Caco-2 (cell line): ENCODE measurements around the gene CTDSPL2. TPM values are rescaled to one million over a fixed set of nuclear protein-coding genes. Genes with fewer than 3 reads are reported as not detected.
"Not testable (repeated sequence)": the region's sequence is repeated elsewhere in the genome, so short reads cannot be mapped to it uniquely, and the experiment has no call there.

ENCODE experiments used
- BruUV-seq: library from RNA; stranded (reverse); fragments of 400-500 nt; replicated peaks from 2 replicates; lab custom pipeline; 2021; lab: Mats Ljungman, UMichigan
- CTCF ChIA-PET: fragments of 300-600 bp; sonication (Branson Sonifier 250); formaldehyde crosslinking; loops from one replicate; lab custom pipeline; 2022; ENCODE audit warnings: antibody characterized with exemption; lab: Charles Lee
- POLR2A ChIA-PET: fragments of 300-600 bp; sonication (Branson Sonifier 250); formaldehyde crosslinking; loops from one replicate; lab custom pipeline; 2022; ENCODE audit warnings: antibody characterized with exemption; lab: Charles Lee
- DNase-seq, 2 experiments: peaks; one replicate each; pipeline versions ENCODE4 v3.0.0 to v3.0.0-alpha.2; 2020 to 2022
- H3K27me3 ChIP-seq: replicated peaks from 2 replicates; pipeline ENCODE4 v1.6.0; 2011; ENCODE audit warnings: low read length; ENCODE audit not compliant: control insufficient read depth, insufficient read depth
- H3K36me3 ChIP-seq: 2 replicates; pipeline ENCODE4 v1.5.1; 2011; ENCODE audit warnings: low read length; ENCODE audit not compliant: control insufficient read depth, insufficient read depth
- H3K4me1 ChIP-seq: fragments of 250-450 bp; sonication (Bioruptor Pico); 2 replicates; pipeline ENCODE4 v1.5.1; 2020; ENCODE audit warnings: mild to moderate bottlenecking
- H3K4me3 ChIP-seq: 2 replicates; pipeline ENCODE4 v1.5.1; 2011; ENCODE audit warnings: low read depth, mild to moderate bottlenecking, control low read depth, low read length
- H3K9me3 ChIP-seq: fragments of 250-450 bp; sonication (Bioruptor Pico); 2 replicates; pipeline ENCODE4 v1.5.1; 2020; ENCODE audit warnings: mild to moderate bottlenecking, moderate library complexity
- H3K27ac Mint-ChIP-seq: one replicate; pipeline ENCODE4 v1.8.0; 2022; ENCODE audit warnings: mixed read lengths; ENCODE audit not compliant: unreplicated experiment
- H3K27me3 Mint-ChIP-seq: one replicate; pipeline ENCODE4 v1.8.0; 2022; ENCODE audit warnings: mixed read lengths; ENCODE audit not compliant: insufficient read depth, unreplicated experiment
- H3K36me3 Mint-ChIP-seq: one replicate; pipeline ENCODE4 v1.8.0; 2022; ENCODE audit warnings: mild to moderate bottlenecking, mixed read lengths; ENCODE audit not compliant: insufficient read depth, unreplicated experiment
- H3K4me1 Mint-ChIP-seq: one replicate; pipeline ENCODE4 v1.8.0; 2022; ENCODE audit warnings: low read depth, mixed read lengths; ENCODE audit not compliant: unreplicated experiment
- H3K4me3 Mint-ChIP-seq: one replicate; pipeline ENCODE4 v1.8.0; 2022; ENCODE audit warnings: mild to moderate bottlenecking, moderate library complexity, mixed read lengths; ENCODE audit not compliant: unreplicated experiment
- H3K9me3 Mint-ChIP-seq: one replicate; pipeline ENCODE4 v1.8.0; 2022; ENCODE audit warnings: mixed read lengths; ENCODE audit not compliant: unreplicated experiment
- intact Hi-C: fragments of 100-400 bp; cut with micrococcal nuclease; formaldehyde crosslinking; loops from one replicate; pipeline ENCODE4 v1.10.0; 2022; ENCODE audit not compliant: unreplicated experiment
- total RNA-seq: library from RNA; stranded (reverse); gene quantifications from 2 replicates; pipeline ENCODE4 v1.2.3, GENCODE V29; 2022
- TF ChIP-seq, protein P1 (sequence below), 2 experiments: fragments of 200-600 bp in 1 of 2; IDR thresholded peaks; 1 replicate in 1 of 2; 2 replicates in 1 of 2; pipeline versions ENCODE4 v1.5.1 to v1.8.0; 2011 to 2022; ENCODE audit warnings: antibody characterized with exemption in 1 of 2, control low read depth in 1 of 2, inconsistent platforms in 1 of 2, low read depth in 1 of 2, low read length in 1 of 2, mild to moderate bottlenecking in 1 of 2, moderate library complexity in 1 of 2; ENCODE audit not compliant: insufficient read depth in 1 of 2, severe bottlenecking in 1 of 2, unreplicated experiment in 1 of 2

Gene CTDSPL2
- total RNA-seq, 1 experiment from 2014 or later = 60.8 TPM

GRCh38 chr15:44550734-44551133 lies 123.3 kb downstream of the CTDSPL2 start:
- Mint-ChIP-seq H3K27ac (no peak overlapping the region), H3K36me3 (peaks cover 92% of the 10 kb centered on the region), H3K9me3 (no peaks in the 10 kb centered on the region), H3K4me1 (no peaks in the 10 kb centered on the region), H3K27me3 (no peaks in the 10 kb centered on the region), H3K4me3 (no peak overlapping the region)
- no peaks in the 10 kb centered on the region for H3K9me3 ChIP-seq
- POLR2A ChIA-PET = no interaction called here
- no peaks in the 10 kb centered on the region for H3K4me1 ChIP-seq
- TF ChIP-seq, protein P1, sequence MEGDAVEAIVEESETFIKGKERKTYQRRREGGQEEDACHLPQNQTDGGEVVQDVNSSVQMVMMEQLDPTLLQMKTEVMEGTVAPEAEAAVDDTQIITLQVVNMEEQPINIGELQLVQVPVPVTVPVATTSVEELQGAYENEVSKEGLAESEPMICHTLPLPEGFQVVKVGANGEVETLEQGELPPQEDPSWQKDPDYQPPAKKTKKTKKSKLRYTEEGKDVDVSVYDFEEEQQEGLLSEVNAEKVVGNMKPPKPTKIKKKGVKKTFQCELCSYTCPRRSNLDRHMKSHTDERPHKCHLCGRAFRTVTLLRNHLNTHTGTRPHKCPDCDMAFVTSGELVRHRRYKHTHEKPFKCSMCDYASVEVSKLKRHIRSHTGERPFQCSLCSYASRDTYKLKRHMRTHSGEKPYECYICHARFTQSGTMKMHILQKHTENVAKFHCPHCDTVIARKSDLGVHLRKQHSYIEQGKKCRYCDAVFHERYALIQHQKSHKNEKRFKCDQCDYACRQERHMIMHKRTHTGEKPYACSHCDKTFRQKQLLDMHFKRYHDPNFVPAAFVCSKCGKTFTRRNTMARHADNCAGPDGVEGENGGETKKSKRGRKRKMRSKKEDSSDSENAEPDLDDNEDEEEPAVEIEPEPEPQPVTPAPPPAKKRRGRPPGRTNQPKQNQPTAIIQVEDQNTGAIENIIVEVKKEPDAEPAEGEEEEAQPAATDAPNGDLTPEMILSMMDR (IDR thresholded peaks at IDR 0.05; ENCODE audit: insufficient read depth in 1 of 2, low read depth in 1 of 2, low read length in 1 of 2, severe bottlenecking in 1 of 2, unreplicated experiment in 1 of 2) = no peak
- no TSS peak for BruUV-seq
- H3K36me3 ChIP-seq = no peaks in the 10 kb centered on the region
- intact Hi-C loops = no loop called here
- H3K4me3 ChIP-seq = no peak overlapping the region
- CTCF ChIA-PET = no interaction called here
- H3K27me3 ChIP-seq = no peaks in the 10 kb centered on the region
- no peak for DNase-seq

DNA sequence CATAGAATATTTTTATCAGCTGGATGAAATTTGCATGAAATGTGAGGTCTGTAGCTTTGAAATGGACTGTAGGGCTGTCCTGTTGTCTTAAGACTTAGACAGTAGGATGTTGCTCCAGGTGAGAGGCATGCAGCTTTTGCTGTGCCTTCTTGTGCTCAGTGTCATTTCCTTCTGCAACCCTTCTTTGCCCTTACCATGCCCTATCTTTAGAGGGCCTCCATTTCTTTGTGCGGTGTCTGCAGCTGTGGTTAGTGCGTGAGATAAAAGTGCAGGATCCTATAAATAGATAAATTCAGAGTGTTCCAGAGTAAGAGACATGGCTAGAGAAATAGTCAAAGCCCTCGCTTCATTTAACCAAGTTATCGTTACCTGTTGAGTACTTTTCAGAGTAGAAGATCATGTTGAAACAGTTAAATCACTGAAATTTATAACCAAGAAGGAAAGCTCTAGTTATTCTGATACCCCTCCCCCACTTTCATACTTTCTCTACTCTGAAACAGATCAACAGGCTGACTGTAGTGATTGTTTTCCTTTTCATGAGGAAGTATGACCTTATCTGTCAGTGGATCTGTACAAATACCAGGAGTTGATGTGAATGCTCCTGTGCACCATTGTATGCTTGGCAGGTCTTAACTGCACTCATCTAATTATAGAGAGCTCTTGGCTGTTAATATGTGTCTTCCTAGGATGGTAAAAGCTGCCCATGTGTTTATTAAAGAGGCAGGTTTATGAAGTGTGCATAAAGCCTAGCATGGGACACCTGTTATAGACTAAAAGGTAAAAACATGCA lies 127.7 kb downstream of the CTDSPL2 start:
- CTCF ChIA-PET = no interaction called here
- POLR2A ChIA-PET = interaction anchor here (0.5 kb wide), 1 partner anchor 18 kb away, joined by 4 read pairs; the partner anchor contains the start of gene EIF3J
- H3K36me3 Mint-ChIP-seq = peaks cover 88% of the 10 kb centered on the region

DNA sequence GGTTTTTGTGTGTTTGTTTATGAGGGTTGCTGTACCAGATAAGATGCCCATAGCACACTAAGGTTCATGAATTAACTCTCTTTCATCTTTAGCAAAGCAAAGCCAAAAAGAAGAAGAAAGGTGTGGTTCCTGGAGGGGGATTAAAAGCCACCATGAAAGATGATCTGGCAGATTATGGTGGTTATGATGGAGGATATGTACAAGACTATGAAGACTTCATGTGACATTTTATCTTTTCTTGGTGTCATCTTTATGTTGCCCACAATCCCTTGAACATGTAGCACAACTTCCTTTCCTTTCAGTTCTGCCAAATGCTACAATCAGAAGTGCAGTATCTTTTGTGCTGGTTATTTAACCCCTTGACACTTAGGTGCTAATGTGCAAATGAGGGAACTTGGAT lies 133.5 kb downstream of the CTDSPL2 start:
- H3K36me3 Mint-ChIP-seq = peaks cover 84% of the 10 kb centered on the region
- H3K36me3 ChIP-seq, H3K4me3 Mint-ChIP-seq, H3K4me3 ChIP-seq, H3K9me3 Mint-ChIP-seq, BruUV-seq, H3K9me3 ChIP-seq, H3K27me3 ChIP-seq, H3K4me1 ChIP-seq, intact Hi-C loops, POLR2A ChIA-PET, DNase-seq, H3K4me1 Mint-ChIP-seq, H3K27ac Mint-ChIP-seq, H3K27me3 Mint-ChIP-seq, CTCF ChIA-PET: not testable (repeated sequence)

More for the DNA sequence above, 127.7 kb downstream of the CTDSPL2 start:
- no peaks in the 10 kb centered on the region for H3K27me3 Mint-ChIP-seq
- TF ChIP-seq, protein P1 (IDR thresholded peaks at IDR 0.05; ENCODE audit: insufficient read depth in 1 of 2, low read depth in 1 of 2, low read length in 1 of 2, severe bottlenecking in 1 of 2, unreplicated experiment in 1 of 2) = no peak
- no peaks in the 10 kb centered on the region for H3K9me3 Mint-ChIP-seq
- H3K4me1 Mint-ChIP-seq = no peaks in the 10 kb centered on the region
- no peaks in the 10 kb centered on the region for H3K27me3 ChIP-seq
- H3K4me3 Mint-ChIP-seq = no peak overlapping the region
- H3K36me3 ChIP-seq = no peaks in the 10 kb centered on the region
- DNase-seq = no peak
- no peaks in the 10 kb centered on the region for H3K4me1 ChIP-seq
- H3K9me3 ChIP-seq = no peaks in the 10 kb centered on the region
- no peak overlapping the region for H3K4me3 ChIP-seq
- intact Hi-C loops = no loop called here
- BruUV-seq = no TSS peak
- H3K27ac Mint-ChIP-seq = no peak overlapping the region
